ENCODE measurements around the gene PGAM2. TPM values are rescaled to one million over a fixed set of nuclear protein-coding genes. Genes with fewer than 3 reads are reported as not detected.

The PGAM2 gene
- total RNA-seq, 2 donors from 2014 or later: 1.2 to 1.3 TPM

GRCh38 chr7:44085546-44085945, 20.2 kb upstream of the PGAM2 start:
- no peaks in the 10 kb centered on the region for H3K4me1 Mint-ChIP-seq
- H3K4me3 Mint-ChIP-seq: no peak overlapping the region
- no peak overlapping the region for H3K27ac ChIP-seq (ENCODE audit: low read depth, low read length)
- H3K9me3 Mint-ChIP-seq: no peaks in the 10 kb centered on the region
- peaks cover 17% of the 10 kb centered on the region for H3K27me3 Mint-ChIP-seq (ENCODE audit: insufficient read depth)
- H3K27ac Mint-ChIP-seq: no peak overlapping the region
- TF ChIP-seq, protein P1, sequence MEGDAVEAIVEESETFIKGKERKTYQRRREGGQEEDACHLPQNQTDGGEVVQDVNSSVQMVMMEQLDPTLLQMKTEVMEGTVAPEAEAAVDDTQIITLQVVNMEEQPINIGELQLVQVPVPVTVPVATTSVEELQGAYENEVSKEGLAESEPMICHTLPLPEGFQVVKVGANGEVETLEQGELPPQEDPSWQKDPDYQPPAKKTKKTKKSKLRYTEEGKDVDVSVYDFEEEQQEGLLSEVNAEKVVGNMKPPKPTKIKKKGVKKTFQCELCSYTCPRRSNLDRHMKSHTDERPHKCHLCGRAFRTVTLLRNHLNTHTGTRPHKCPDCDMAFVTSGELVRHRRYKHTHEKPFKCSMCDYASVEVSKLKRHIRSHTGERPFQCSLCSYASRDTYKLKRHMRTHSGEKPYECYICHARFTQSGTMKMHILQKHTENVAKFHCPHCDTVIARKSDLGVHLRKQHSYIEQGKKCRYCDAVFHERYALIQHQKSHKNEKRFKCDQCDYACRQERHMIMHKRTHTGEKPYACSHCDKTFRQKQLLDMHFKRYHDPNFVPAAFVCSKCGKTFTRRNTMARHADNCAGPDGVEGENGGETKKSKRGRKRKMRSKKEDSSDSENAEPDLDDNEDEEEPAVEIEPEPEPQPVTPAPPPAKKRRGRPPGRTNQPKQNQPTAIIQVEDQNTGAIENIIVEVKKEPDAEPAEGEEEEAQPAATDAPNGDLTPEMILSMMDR (conservative IDR thresholded peaks at IDR 0.05): peak; percentile 47
- H3K27me3 ChIP-seq (ENCODE audit: control insufficient read depth, insufficient read depth, low read length, poor library complexity, severe bottlenecking): no peaks in the 10 kb centered on the region
- WGBS, 2 experiments (ENCODE audit: insufficient coverage in 1 of 2, insufficient read length in 1 of 2): 70 to 79% methylated on average over 2 to 3 of the region's 3 CpGs
- H3K4me3 ChIP-seq (ENCODE audit: low read length): no peak overlapping the region
- H3K9me3 ChIP-seq (ENCODE audit: control insufficient read depth, low read length): no peaks in the 10 kb centered on the region
- no peaks in the 10 kb centered on the region for H3K4me1 ChIP-seq (ENCODE audit: control insufficient read depth, insufficient read depth, low read length)
- H3K36me3 ChIP-seq (ENCODE audit: control insufficient read depth, insufficient read depth, low read length): peaks cover 1% of the 10 kb centered on the region
- peak; percentile 47 for DNase-seq
- peaks cover 3% of the 10 kb centered on the region for H3K36me3 Mint-ChIP-seq (ENCODE audit: low read depth)
- no peak overlapping the region for H3K9ac ChIP-seq (ENCODE audit: extremely low read depth, low read length, poor library complexity, severe bottlenecking)

GRCh38 chr7:44084701-44085100, 19.3 kb upstream of the PGAM2 start:
- no peaks in the 10 kb centered on the region for H3K4me1 ChIP-seq (ENCODE audit: control insufficient read depth, insufficient read depth, low read length)
- peaks cover 8% of the 10 kb centered on the region for H3K36me3 ChIP-seq (ENCODE audit: control insufficient read depth, insufficient read depth, low read length)
- H3K4me1 Mint-ChIP-seq: no peaks in the 10 kb centered on the region
- no peak for DNase-seq
- H3K9me3 ChIP-seq (ENCODE audit: control insufficient read depth, low read length): no peaks in the 10 kb centered on the region
- H3K9me3 Mint-ChIP-seq: no peaks in the 10 kb centered on the region
- H3K27me3 Mint-ChIP-seq (ENCODE audit: insufficient read depth): peaks cover 17% of the 10 kb centered on the region
- peaks cover 3% of the 10 kb centered on the region for H3K36me3 Mint-ChIP-seq (ENCODE audit: low read depth)
- no peak overlapping the region for H3K4me3 ChIP-seq (ENCODE audit: low read length)
- H3K27me3 ChIP-seq (ENCODE audit: control insufficient read depth, insufficient read depth, low read length, poor library complexity, severe bottlenecking): no peaks in the 10 kb centered on the region
- TF ChIP-seq, protein P1 (conservative IDR thresholded peaks at IDR 0.05): no peak
- H3K27ac Mint-ChIP-seq: no peak overlapping the region
- H3K27ac ChIP-seq (ENCODE audit: low read depth, low read length): no peak overlapping the region
- H3K4me3 Mint-ChIP-seq: no peak overlapping the region
- 90 to 100% methylated on average over 4 of the region's 4 CpGs for WGBS, 2 experiments (ENCODE audit: insufficient coverage in 1 of 2, insufficient read length in 1 of 2)
- no peak overlapping the region for H3K9ac ChIP-seq (ENCODE audit: extremely low read depth, low read length, poor library complexity, severe bottlenecking)

GRCh38 chr7:44083796-44084195, 18.4 kb upstream of the PGAM2 start:
- no peaks in the 10 kb centered on the region for H3K27me3 ChIP-seq (ENCODE audit: control insufficient read depth, insufficient read depth, low read length, poor library complexity, severe bottlenecking)
- H3K4me1 Mint-ChIP-seq: no peaks in the 10 kb centered on the region
- no peak overlapping the region for H3K27ac Mint-ChIP-seq
- no peak overlapping the region for H3K27ac ChIP-seq (ENCODE audit: low read depth, low read length)
- H3K36me3 ChIP-seq (ENCODE audit: control insufficient read depth, insufficient read depth, low read length): peaks cover 8% of the 10 kb centered on the region
- H3K9me3 ChIP-seq (ENCODE audit: control insufficient read depth, low read length): no peaks in the 10 kb centered on the region
- WGBS, 2 experiments (ENCODE audit: insufficient coverage in 1 of 2, insufficient read length in 1 of 2): 94% methylated on average over 2 to 3 of the region's 3 CpGs
- TF ChIP-seq, protein P1 (conservative IDR thresholded peaks at IDR 0.05): no peak
- no peak overlapping the region for H3K4me3 ChIP-seq (ENCODE audit: low read length)
- DNase-seq: no peak
- no peaks in the 10 kb centered on the region for H3K4me1 ChIP-seq (ENCODE audit: control insufficient read depth, insufficient read depth, low read length)
- peaks cover 3% of the 10 kb centered on the region for H3K36me3 Mint-ChIP-seq (ENCODE audit: low read depth)
- peak overlapping the region; percentile 80 for H3K4me3 Mint-ChIP-seq
- no peaks in the 10 kb centered on the region for H3K9me3 Mint-ChIP-seq
- peaks cover 17% of the 10 kb centered on the region for H3K27me3 Mint-ChIP-seq (ENCODE audit: insufficient read depth)
- H3K9ac ChIP-seq (ENCODE audit: extremely low read depth, low read length, poor library complexity, severe bottlenecking): no peak overlapping the region

All from endodermal cell (in vitro differentiated cells).